Effector memory CD4-positive, alpha-beta T cell (primary cell): ENCODE results near the gene RNF213.
"Not testable (repeated sequence)": the region's sequence is repeated elsewhere in the genome, so short reads cannot be mapped to it uniquely, and the experiment has no call there.

Experiments
- DNase-seq, 3 donors: peaks; one replicate each; pipeline ENCODE4 v3.0.0-alpha.2; 2020
- H3K27ac ChIP-seq: 2 replicates; pipeline ENCODE4 v1.7.0; 2013; ENCODE audit warnings: mild to moderate bottlenecking, low read length, moderate library complexity; ENCODE audit not compliant: insufficient read depth, poor library complexity, severe bottlenecking
- H3K27me3 ChIP-seq: replicated peaks from 2 replicates; pipeline ENCODE4 v1.7.0; 2013; ENCODE audit warnings: mild to moderate bottlenecking, low read length; ENCODE audit not compliant: insufficient read depth, control insufficient read depth, poor library complexity, severe bottlenecking
- H3K36me3 ChIP-seq: 2 replicates; pipeline ENCODE4 v1.7.0; 2013; ENCODE audit warnings: mild to moderate bottlenecking, low read length, moderate library complexity; ENCODE audit not compliant: control insufficient read depth, insufficient read depth
- H3K4me1 ChIP-seq: 2 replicates; pipeline ENCODE4 v1.7.0; 2013; ENCODE audit warnings: low read length, mild to moderate bottlenecking; ENCODE audit not compliant: control insufficient read depth, insufficient read depth, poor library complexity, severe bottlenecking
- H3K4me3 ChIP-seq: 2 replicates; pipeline ENCODE4 v1.7.0; 2013; ENCODE audit warnings: low read length, low read depth, mild to moderate bottlenecking; ENCODE audit not compliant: insufficient read depth, poor library complexity, severe bottlenecking
- H3K9me3 ChIP-seq: 2 replicates; pipeline ENCODE4 v1.7.0; 2013; ENCODE audit warnings: mild to moderate bottlenecking, low read length, moderate library complexity; ENCODE audit not compliant: control insufficient read depth

RNF213 gene

GRCh38 chr17:80402959-80403358 lies 142.3 kb downstream of the RNF213 start:
- Histone ChIP-seq H3K27me3 (no peaks in the 10 kb centered on the region), H3K4me1 (no peaks in the 10 kb centered on the region), H3K27ac (no peak overlapping the region), H3K9me3 (no peaks in the 10 kb centered on the region), H3K36me3 (no peaks in the 10 kb centered on the region), H3K4me3 (no peak overlapping the region)
- no peak for DNase-seq

GRCh38 chr17:80406146-80406545 lies 145.5 kb downstream of the RNF213 start:
- H3K4me1 ChIP-seq: no peaks in the 10 kb centered on the region
- H3K27me3 ChIP-seq: no peaks in the 10 kb centered on the region
- H3K4me3 ChIP-seq: no peak overlapping the region
- no peaks in the 10 kb centered on the region for H3K36me3 ChIP-seq
- no peak overlapping the region for H3K27ac ChIP-seq
- DNase-seq: no peak
- H3K9me3 ChIP-seq: no peaks in the 10 kb centered on the region

- H3K4me1 ChIP-seq, DNase-seq, H3K4me3 ChIP-seq, H3K27ac ChIP-seq, H3K9me3 ChIP-seq, H3K36me3 ChIP-seq, H3K27me3 ChIP-seq: not testable (repeated sequence)
Measured at GRCh38 chr17:80407917-80408316, 147.3 kb downstream of the RNF213 start.

- H3K27ac ChIP-seq: no peak overlapping the region
- H3K36me3 ChIP-seq: no peaks in the 10 kb centered on the region
- H3K4me3 ChIP-seq: no peak overlapping the region
- no peak for DNase-seq
- H3K9me3 ChIP-seq: no peaks in the 10 kb centered on the region
- H3K27me3 ChIP-seq: no peaks in the 10 kb centered on the region
- H3K4me1 ChIP-seq: no peaks in the 10 kb centered on the region
Measured at GRCh38 chr17:80408872-80409271, 148.2 kb downstream of the RNF213 start.

- Histone ChIP-seq H3K27me3 (no peaks in the 10 kb centered on the region), H3K4me1 (peaks cover 5% of the 10 kb centered on the region), H3K36me3 (no peaks in the 10 kb centered on the region), H3K9me3 (no peaks in the 10 kb centered on the region), H3K27ac (no peak overlapping the region), H3K4me3 (no peak overlapping the region)
- no peak for DNase-seq
Measured at GRCh38 chr17:80409626-80410025, 149.0 kb downstream of the RNF213 start.

- not testable (repeated sequence) for H3K27ac ChIP-seq, H3K27me3 ChIP-seq, H3K4me1 ChIP-seq, H3K9me3 ChIP-seq, DNase-seq, H3K4me3 ChIP-seq, H3K36me3 ChIP-seq
Measured at GRCh38 chr17:80410441-80411087, 149.9 kb downstream of the RNF213 start.

- Histone ChIP-seq H3K27ac (no peak overlapping the region), H3K9me3 (no peaks in the 10 kb centered on the region), H3K27me3 (no peaks in the 10 kb centered on the region), H3K4me3 (no peak overlapping the region), H3K36me3 (no peaks in the 10 kb centered on the region), H3K4me1 (peaks cover 11% of the 10 kb centered on the region)
- DNase-seq: no peak
Measured at GRCh38 chr17:80413771-80414507, 153.3 kb downstream of the RNF213 start.

GRCh38 chr17:80414508-80414802 lies 153.8 kb downstream of the RNF213 start:
- no peaks in the 10 kb centered on the region for H3K9me3 ChIP-seq
- DNase-seq: peak in 1 of 3 donors; percentile 6
- peak overlapping the region; percentile 76 for H3K27ac ChIP-seq
- peaks cover 11% of the 10 kb centered on the region for H3K4me1 ChIP-seq
- no peaks in the 10 kb centered on the region for H3K27me3 ChIP-seq
- no peaks in the 10 kb centered on the region for H3K36me3 ChIP-seq
- peak overlapping the region; percentile 96 for H3K4me3 ChIP-seq

- H3K27me3 ChIP-seq: no peaks in the 10 kb centered on the region
- H3K36me3 ChIP-seq: no peaks in the 10 kb centered on the region
- H3K27ac ChIP-seq: peak within 1 kb of the TSS; percentile 76
- DNase-seq: peak; percentile 89 to 94 (median 93)
- H3K4me1 ChIP-seq: peaks cover 11% of the 10 kb centered on the region
- H3K4me3 ChIP-seq: peak within 1 kb of the TSS; percentile 96
- no peaks in the 10 kb centered on the region for H3K9me3 ChIP-seq
Measured at GRCh38 chr17:80414803-80415625, 154.4 kb downstream of the RNF213 start, which contains the start of gene ENDOV. ENDOV (plus strand) TSS chr17:80415167; CDS start chr17:80415195, 28 bp downstream.
